GM21423 (cell line): ENCODE data around the gene MAST4.
A peak's percentile ranks its signal among the peaks of the same experiment; 100 is the strongest.

ENCODE experiments used
- ATAC-seq: cut with Tn5 transposase; IDR thresholded peaks from one replicate; pipeline ENCODE4 v1.9.1; 2021; ENCODE audit warnings: mild to moderate bottlenecking, moderate library complexity; ENCODE audit not compliant: unreplicated experiment

Gene MAST4

GRCh38 chr5:67142816-67143215 is 546.6 kb downstream of the MAST4 start:
- ATAC-seq: no peak

GRCh38 chr5:67143549-67143948 is 547.4 kb downstream of the MAST4 start:
- ATAC-seq: no peak

GRCh38 chr5:67144183-67144639 is 548.0 kb downstream of the MAST4 start:
- ATAC-seq: no peak

GRCh38 chr5:67146574-67146973 is 550.4 kb downstream of the MAST4 start:
- ATAC-seq: no peak

DNA sequence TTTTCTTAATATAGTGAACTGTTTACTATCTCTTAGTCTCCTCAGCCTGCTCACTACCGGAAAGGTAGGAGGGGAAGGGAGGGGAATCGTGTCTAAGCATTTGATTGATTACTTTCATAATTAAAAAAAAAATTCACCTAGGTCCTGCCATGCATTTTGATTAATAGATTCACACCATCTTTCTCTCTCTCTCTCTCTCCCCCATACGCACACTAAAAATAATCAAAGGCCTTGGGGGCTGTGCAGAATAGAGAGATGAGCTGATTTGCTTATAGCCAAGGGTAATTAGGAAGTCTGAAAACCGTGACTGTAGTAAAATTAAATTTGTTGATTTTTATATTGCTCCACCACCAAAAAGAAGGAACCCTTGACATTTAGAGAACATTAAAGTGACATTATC is 550.8 kb downstream of the MAST4 start:
- ATAC-seq: no peak

GRCh38 chr5:67147760-67148159 is 551.6 kb downstream of the MAST4 start:
- no peak for ATAC-seq

DNA sequence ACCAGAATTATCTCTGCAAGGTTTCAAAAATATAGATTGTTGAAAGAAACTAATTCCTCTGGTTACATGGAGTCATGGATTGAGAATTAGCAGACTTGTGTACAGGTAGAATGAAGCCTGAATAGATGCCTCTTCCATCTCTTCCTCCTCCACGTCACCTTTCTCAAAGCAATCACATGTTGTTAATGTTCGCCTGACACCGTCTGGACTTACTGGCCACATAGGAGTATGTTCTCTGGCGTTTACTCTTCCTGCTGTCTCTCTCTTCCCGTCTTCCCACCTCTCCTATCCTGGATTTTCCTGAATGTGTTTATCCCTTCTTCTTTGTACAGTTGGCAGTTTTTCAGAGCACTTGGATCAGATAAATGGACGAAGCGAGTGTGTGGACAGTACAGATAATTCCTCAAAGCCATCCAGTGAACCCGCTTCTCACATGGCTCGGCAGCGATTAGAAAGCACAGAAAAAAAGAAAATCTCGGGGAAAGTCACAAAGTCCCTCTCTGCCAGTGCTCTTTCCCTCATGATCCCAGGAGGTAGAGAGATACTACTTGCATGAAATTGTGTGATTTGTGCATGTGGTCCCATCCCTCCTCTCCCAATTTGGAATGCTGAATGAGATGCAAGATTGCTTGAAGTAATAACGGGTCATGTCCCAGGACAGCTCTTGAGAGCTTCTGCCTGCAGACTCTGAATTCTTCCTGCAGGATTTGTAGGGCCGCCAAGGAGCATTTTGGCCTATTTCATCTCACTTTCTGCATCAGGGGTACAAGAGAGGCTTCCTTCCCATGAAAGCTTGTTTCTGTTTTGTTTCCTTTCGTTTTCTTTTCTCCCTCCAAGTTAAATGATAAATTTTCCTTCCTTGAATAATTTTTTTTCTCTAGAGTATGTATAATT is 553.1 kb downstream of the MAST4 start:
- no peak for ATAC-seq

- ATAC-seq: no peak
These were observed 553.8 kb downstream of the MAST4 start for GRCh38 chr5:67149951-67150523.

GRCh38 chr5:67152400-67152799 is 556.2 kb downstream of the MAST4 start:
- ATAC-seq: no peak

DNA sequence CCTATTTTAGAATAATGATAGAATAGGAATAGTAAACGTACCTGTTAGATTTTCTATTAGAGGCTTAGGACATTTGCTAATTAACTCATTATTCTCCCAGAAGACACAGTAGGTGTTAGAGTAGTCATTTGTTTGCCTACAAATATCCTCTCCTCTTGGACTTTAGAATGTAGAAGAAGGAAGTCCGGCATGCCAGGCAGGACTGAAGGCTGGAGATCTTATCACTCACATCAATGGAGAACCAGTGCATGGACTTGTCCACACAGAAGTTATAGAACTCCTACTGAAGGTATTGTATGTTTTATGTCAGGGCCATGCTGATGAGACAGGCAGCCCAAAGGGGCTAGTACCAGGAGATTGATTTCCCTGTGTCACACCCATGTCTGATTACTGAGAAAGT is 557.1 kb downstream of the MAST4 start:
- ATAC-seq: no peak

- ATAC-seq: no peak
These were observed 558.5 kb downstream of the MAST4 start for GRCh38 chr5:67154556-67155206.

- no peak for ATAC-seq
These were observed 560.9 kb downstream of the MAST4 start for GRCh38 chr5:67156976-67157583.

DNA sequence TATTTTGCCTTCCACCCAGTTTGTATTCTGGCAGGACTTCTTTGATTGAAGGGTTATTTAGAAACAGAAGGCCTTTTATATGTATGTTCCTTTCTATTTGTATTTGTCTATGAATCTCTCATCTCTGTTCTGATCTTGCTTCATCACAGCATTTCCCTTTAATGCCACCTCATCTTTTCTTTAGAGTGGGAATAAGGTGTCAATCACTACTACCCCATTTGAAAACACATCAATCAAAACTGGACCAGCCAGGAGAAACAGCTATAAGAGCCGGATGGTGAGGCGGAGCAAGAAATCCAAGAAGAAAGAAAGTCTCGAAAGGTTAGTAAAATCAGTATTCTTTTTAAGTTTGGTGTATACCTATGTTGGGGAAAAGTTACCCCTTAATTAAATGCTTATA is 564.1 kb downstream of the MAST4 start:
- ATAC-seq: no peak

DNA sequence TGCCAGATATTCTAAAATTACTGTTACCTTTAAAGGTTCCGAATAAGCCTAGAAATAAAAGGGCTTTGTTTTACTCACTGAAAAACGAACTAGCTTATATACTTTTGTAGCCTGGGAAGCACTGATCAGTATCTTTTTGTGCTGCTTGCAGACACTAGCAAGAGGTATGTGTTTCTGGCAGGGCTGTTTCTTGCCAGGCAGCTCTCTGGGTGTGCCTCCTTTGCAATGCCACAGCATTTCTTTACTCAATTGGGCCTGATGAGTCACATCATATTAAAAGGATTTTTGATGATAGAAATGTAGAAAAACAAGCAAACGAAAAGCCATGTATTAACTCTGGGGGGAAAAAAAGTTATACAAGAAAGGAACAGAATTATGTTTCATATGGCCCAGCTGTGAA is 564.8 kb downstream of the MAST4 start:
- no peak for ATAC-seq

DNA sequence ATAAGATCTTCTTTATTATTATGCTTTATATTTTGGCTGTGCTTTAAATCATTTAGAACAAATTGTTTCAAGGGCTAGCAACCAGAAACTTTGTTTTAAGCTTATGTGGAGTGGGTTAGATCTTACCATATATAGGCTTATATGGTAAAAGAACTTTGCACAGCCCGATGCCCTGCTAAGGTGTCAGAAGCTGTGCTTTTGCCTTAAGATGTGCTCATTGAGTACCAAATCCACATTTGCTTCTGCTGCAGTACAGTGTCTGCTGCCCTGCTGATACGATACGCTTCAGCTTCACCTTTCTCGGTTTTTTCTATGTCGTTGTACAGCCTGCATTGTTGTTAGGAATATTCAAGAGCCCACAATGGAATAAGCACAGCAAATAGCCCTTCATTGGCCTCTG is 565.6 kb downstream of the MAST4 start:
- no peak for ATAC-seq

GRCh38 chr5:67163231-67163756 is 567.1 kb downstream of the MAST4 start:
- ATAC-seq: no peak

- no peak for ATAC-seq
These were observed 567.8 kb downstream of the MAST4 start for GRCh38 chr5:67163863-67164595.

GRCh38 chr5:67164856-67165525 is 568.8 kb downstream of the MAST4 start:
- no peak for ATAC-seq

DNA sequence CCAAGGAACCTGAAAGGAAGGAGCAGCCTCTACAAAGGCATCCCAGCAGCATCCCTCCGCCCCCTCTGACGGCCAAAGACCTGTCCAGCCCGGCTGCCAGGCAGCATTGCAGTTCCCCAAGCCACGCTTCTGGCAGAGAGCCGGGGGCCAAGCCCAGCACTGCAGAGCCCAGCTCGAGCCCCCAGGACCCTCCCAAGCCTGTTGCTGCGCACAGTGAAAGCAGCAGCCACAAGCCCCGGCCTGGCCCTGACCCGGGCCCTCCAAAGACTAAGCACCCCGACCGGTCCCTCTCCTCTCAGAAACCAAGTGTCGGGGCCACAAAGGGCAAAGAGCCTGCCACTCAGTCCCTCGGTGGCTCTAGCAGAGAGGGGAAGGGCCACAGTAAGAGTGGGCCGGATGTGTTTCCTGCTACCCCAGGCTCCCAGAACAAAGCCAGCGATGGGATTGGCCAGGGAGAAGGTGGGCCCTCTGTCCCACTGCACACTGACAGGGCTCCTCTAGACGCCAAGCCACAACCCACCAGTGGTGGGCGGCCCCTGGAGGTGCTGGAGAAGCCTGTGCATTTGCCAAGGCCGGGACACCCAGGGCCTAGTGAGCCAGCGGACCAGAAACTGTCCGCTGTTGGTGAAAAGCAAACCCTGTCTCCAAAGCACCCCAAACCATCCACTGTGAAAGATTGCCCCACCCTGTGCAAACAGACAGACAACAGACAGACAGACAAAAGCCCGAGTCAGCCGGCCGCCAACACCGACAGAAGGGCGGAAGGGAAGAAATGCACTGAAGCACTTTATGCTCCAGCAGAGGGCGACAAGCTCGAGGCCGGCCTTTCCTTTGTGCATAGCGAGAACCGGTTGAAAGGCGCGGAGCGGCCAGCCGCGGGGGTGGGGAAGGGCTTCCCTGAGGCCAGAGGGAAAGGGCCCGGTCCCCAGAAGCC is 569.6 kb downstream of the MAST4 start:
- peak; percentile 81 for ATAC-seq
